Thyroid gland (tissue), 4 donors: ENCODE results near the gene DLG2. TPM values are rescaled to one million over a fixed set of nuclear protein-coding genes. Genes with fewer than 3 reads are reported as not detected.

ENCODE experiments used
- DNase-seq, 2 donors: peaks; one replicate each; pipeline ENCODE4 v3.0.0-alpha.2; 2019
- H3K27ac ChIP-seq, 3 donors: fragments of 200-600 bp; sonication (generic); 1 replicate in 2 of 3; 2 replicates in 1 of 3; pipeline ENCODE4 v1.5.1; 2016 to 2019; ENCODE audit warnings: mild to moderate bottlenecking in 1 of 3, moderate library complexity in 1 of 3
- H3K27me3 ChIP-seq: fragments of 200-600 bp; sonication (generic); one replicate; pipeline ENCODE4 v1.5.1; 2019
- H3K36me3 ChIP-seq, 2 donors: fragments of 200-600 bp; sonication (generic); one replicate each; pipeline ENCODE4 v1.5.1; 2016 to 2019
- H3K4me1 ChIP-seq, 2 donors: fragments of 200-600 bp; sonication (generic); one replicate each; pipeline ENCODE4 v1.5.1; 2017 to 2019
- H3K4me3 ChIP-seq, 3 donors: fragments of 200-600 bp; sonication (generic); replicated peaks in 1 of 3; 1 replicate in 2 of 3; 2 replicates in 1 of 3; pipeline ENCODE4 v1.5.1; 2016; ENCODE audit warnings: mild to moderate bottlenecking in 1 of 3
- H3K9me3 ChIP-seq: fragments of 200-600 bp; sonication (generic); one replicate; pipeline ENCODE4 v1.5.1; 2017
- CTCF ChIP-seq, 6 experiments: fragments of 200-600 bp in 3 of 6; fragments of 450-650 bp in 3 of 6; sonication (generic) in 3 of 6; IDR thresholded peaks; one replicate each; pipeline ENCODE4 v1.5.1; 2016 to 2019; ENCODE audit warnings: antibody characterized with exemption in 6 of 6, mild to moderate bottlenecking in 2 of 6, inconsistent platforms in 1 of 6, moderate library complexity in 1 of 6
- POLR2A ChIP-seq, 2 donors: fragments of 450-650 bp; IDR thresholded peaks; one replicate each; pipeline ENCODE4 v1.6.1; 2017; ENCODE audit warnings: antibody characterized with exemption in 2 of 2, mild to moderate bottlenecking in 2 of 2, moderate library complexity in 1 of 2
- WGBS, 2 donors: methylation state at CpG; one replicate each; pipeline ENCODE4 v1.1.5; 2017; 5-methylcytosine and 5-hydroxymethylcytosine counted together
- intact Hi-C: fragments of 100-400 bp; cut with DNase I; formaldehyde crosslinking; loops from one replicate; pipeline ENCODE4 v1.15.1; 2023
- total RNA-seq, 4 donors: library from RNA; depleted of rRNA; stranded (reverse); fragments of >200 nt; gene quantifications; one replicate each; pipeline ENCODE4 v1.2.3, GENCODE V29; 2016

DLG2 gene
- total RNA-seq, 4 donors from 2014 or later = 29.4 to 79.4 (median 42.4) TPM

- Histone ChIP-seq H3K27ac (no peak overlapping the region), H3K4me3 (no peak overlapping the region), H3K36me3 (no peaks in the 10 kb centered on the region), H3K9me3 (no peaks in the 10 kb centered on the region), H3K27me3 (no peaks in the 10 kb centered on the region), H3K4me1 (no peaks in the 10 kb centered on the region)
- intact Hi-C loops = no loop called here
- TF ChIP-seq CTCF (IDR thresholded peaks at IDR 0.05) = no peak
- TF ChIP-seq POLR2A (IDR thresholded peaks at IDR 0.05) = no peak
- 77 to 91% methylated on average over 3 of the region's 3 CpGs for WGBS, 2 donors
- no peak for DNase-seq
Observed at GRCh38 chr11:84105148-84105547, 1522.0 kb downstream of the DLG2 start.

DNA sequence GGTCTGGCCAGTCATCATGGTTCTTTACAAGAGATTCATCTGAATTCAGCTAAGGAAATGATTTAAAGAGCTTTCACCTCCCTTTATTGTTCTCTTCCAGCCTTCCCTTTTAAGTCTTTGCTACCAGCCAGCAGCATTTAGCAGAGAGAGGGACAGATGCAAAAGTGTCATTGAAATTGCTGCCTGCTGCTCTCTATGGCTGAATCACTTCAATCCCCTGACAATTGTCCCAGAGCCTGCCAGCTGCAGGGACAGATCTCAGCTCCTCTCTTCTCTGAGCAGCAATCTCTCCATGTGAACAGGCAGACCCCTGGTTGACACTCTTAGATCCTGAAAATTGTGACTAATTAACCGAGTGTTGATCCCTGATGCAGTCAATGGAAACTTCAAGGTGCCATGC lies 1524.0 kb downstream of the DLG2 start:
- no peak for DNase-seq
- H3K4me1 ChIP-seq = no peaks in the 10 kb centered on the region
- H3K9me3 ChIP-seq = no peaks in the 10 kb centered on the region
- no peak overlapping the region for H3K4me3 ChIP-seq
- TF ChIP-seq POLR2A (IDR thresholded peaks at IDR 0.05) = no peak
- TF ChIP-seq CTCF (IDR thresholded peaks at IDR 0.05) = no peak
- H3K36me3 ChIP-seq = no peaks in the 10 kb centered on the region
- no peak overlapping the region for H3K27ac ChIP-seq
- 55 to 88% methylated on average over 1 of the region's 1 CpG for WGBS, 2 donors
- no peaks in the 10 kb centered on the region for H3K27me3 ChIP-seq
- intact Hi-C loops = no loop called here

DNA sequence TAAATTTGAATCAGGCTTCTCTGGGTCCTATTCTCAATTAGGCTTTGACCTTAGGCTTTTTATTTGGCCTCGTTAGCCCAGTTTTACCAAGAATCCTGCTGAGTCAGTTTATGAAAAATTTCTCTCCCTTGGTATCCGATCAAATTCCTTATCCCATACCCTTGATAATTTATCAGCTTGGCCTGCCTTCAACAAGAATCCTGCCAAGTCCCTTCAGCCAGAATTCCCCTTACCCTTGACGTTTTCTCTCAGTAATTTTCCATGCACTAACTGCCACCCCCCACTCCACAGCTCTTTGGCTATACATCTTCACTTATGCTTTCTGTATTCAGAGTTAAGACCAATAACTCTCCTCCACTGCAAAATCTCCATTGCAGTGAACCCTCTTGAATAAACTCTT lies 1530.0 kb downstream of the DLG2 start:
- DNase-seq = no peak
- Histone ChIP-seq H3K9me3 (no peaks in the 10 kb centered on the region), H3K4me3 (no peak overlapping the region), H3K36me3 (no peaks in the 10 kb centered on the region), H3K27ac (no peak overlapping the region), H3K27me3 (no peaks in the 10 kb centered on the region), H3K4me1 (no peaks in the 10 kb centered on the region)
- intact Hi-C loops = no loop called here
- WGBS, 2 donors = 67 to 70% methylated on average over 3 of the region's 3 CpGs
- TF ChIP-seq POLR2A (IDR thresholded peaks at IDR 0.05) = no peak
- no peak for TF ChIP-seq CTCF (IDR thresholded peaks at IDR 0.05)

GRCh38 chr11:84091212-84091986 lies 1535.7 kb downstream of the DLG2 start:
- Histone ChIP-seq H3K4me3 (no peak overlapping the region), H3K4me1 (peaks cover 0 to 5% of the 10 kb centered on the region in 2 donors), H3K27me3 (no peaks in the 10 kb centered on the region), H3K9me3 (no peaks in the 10 kb centered on the region), H3K27ac (no peak overlapping the region), H3K36me3 (no peaks in the 10 kb centered on the region)
- TF ChIP-seq CTCF (IDR thresholded peaks at IDR 0.05) (no peak), POLR2A (IDR thresholded peaks at IDR 0.05) (no peak)
- 83 to 86% methylated on average over 7 of the region's 7 CpGs for WGBS, 2 donors
- no peak for DNase-seq
- intact Hi-C loops = no loop called here
